Aorta (tissue), 5 donors: ENCODE results near the gene GUCA1A. TPM values are rescaled to one million over a fixed set of nuclear protein-coding genes. Genes with fewer than 3 reads are reported as not detected.
"Not testable (repeated sequence)": the region's sequence is repeated elsewhere in the genome, so short reads cannot be mapped to it uniquely, and the experiment has no call there.

Experiments used
- ATAC-seq: fragments of 200-7000 bp; cut with Tn5 transposase; one replicate; pipeline ENCODE4 v1.9.1; 2022; ENCODE audit warnings: moderate library complexity; ENCODE audit not compliant: low FRiP score
- DNase-seq, 2 donors: peaks; one replicate each; pipeline ENCODE4 v3.0.0-alpha.2; 2020
- H3K27ac ChIP-seq, 2 donors: one replicate each; pipeline ENCODE4 v1.5.1; 2013; ENCODE audit warnings: low read length in 2 of 2, mild to moderate bottlenecking in 2 of 2, moderate library complexity in 2 of 2, control low read depth in 1 of 2, inconsistent platforms in 1 of 2, low read depth in 1 of 2
- H3K27me3 ChIP-seq, 2 donors: one replicate each; pipeline ENCODE4 v1.6.1; 2013; ENCODE audit warnings: control low read depth in 1 of 2, low read length in 1 of 2, mild to moderate bottlenecking in 1 of 2, moderate library complexity in 1 of 2; ENCODE audit not compliant: insufficient read depth in 2 of 2, control insufficient read depth in 1 of 2
- H3K36me3 ChIP-seq, 2 donors: one replicate each; pipeline ENCODE4 v1.6.1; 2013; ENCODE audit warnings: control low read depth in 1 of 2, low read length in 1 of 2, mild to moderate bottlenecking in 1 of 2; ENCODE audit not compliant: insufficient read depth in 2 of 2, control insufficient read depth in 1 of 2
- H3K4me1 ChIP-seq, 2 donors: one replicate each; pipeline ENCODE4 v1.6.1; 2013; ENCODE audit warnings: low read length in 2 of 2, control low read depth in 1 of 2, mild to moderate bottlenecking in 1 of 2, moderate library complexity in 1 of 2; ENCODE audit not compliant: insufficient read depth in 2 of 2, control insufficient read depth in 1 of 2
- H3K4me3 ChIP-seq, 2 donors: one replicate each; pipeline ENCODE4 v1.5.1; 2013; ENCODE audit warnings: low read length in 2 of 2, control low read depth in 1 of 2, mild to moderate bottlenecking in 1 of 2
- H3K9me3 ChIP-seq: one replicate; pipeline ENCODE4 v1.6.1; 2013; ENCODE audit warnings: mild to moderate bottlenecking, low read length; ENCODE audit not compliant: control insufficient read depth
- WGBS, 2 donors: extraction: QIAGEN DNeasy Blood & Tissue Kit; methylation state at CpG; one replicate each; pipeline ENCODE4 v1.1.7; 2013; 5-methylcytosine and 5-hydroxymethylcytosine counted together
- intact Hi-C, 2 donors: fragments of 100-400 bp; cut with DNase I; formaldehyde crosslinking; loops; one replicate each; pipeline versions ENCODE4 v1.14.2 to v1.15.0; 2022
- polyA plus RNA-seq, 2 donors: library from polyadenylated mRNA; stranded (reverse); fragments of 200-250 nt; gene quantifications; one replicate each; pipeline ENCODE4 v1.2.3, GENCODE V29; 2013
- total RNA-seq, 2 donors: library from RNA; stranded (reverse); fragmentation: NEBNext Ultra II Directional; extraction: Animal tissue kit (Norgen Biotek cat#: 25700); gene quantifications; one replicate each; pipeline ENCODE4 v1.2.1, GENCODE V29; 2021
- donor health status: healthy with polysubstance abuse.
- donor health status: Bipolar disorder and iron deficiency.
- donor health status: DM: no; HTN: no; CAD: no.
- donor health status: DM: no; HTN: no; CAD: no.
- donor health status: DM: yes; HTN: yes; CAD: no.

Gene GUCA1A
- total and polyA plus RNA-seq, 4 donors: not detected

DNA sequence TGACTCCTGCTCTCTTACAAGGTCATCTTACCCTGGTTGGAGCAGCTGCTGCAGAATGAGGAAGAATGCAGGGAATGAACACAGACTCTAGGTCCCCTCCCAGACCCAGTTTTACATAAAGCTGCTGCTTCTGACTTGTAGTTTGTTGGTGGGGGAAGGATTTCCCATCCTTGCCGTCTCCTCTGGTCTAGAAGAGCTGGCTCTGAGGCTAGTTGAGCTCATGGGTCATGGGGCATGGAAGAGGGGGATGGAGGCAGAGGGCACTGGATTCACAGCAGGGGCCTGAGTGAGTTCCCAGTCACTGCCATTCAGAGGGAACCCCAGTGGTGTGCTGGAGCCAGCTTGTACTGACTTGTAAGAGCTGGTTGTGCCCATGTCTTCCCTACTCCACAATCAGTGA, 9.2 kb upstream of the GUCA1A start:
- ATAC-seq: no peak
- Histone ChIP-seq H3K27me3 (no peaks in the 10 kb centered on the region), H3K36me3 (no peaks in the 10 kb centered on the region), H3K4me3 (no peak overlapping the region), H3K4me1 (no peaks in the 10 kb centered on the region), H3K27ac (no peak overlapping the region), H3K9me3 (no peaks in the 10 kb centered on the region)
- intact Hi-C loops: no loop called here
- no peak for DNase-seq
- 22 to 47% methylated on average over 1 of the region's 1 CpG for WGBS, 2 donors

DNA sequence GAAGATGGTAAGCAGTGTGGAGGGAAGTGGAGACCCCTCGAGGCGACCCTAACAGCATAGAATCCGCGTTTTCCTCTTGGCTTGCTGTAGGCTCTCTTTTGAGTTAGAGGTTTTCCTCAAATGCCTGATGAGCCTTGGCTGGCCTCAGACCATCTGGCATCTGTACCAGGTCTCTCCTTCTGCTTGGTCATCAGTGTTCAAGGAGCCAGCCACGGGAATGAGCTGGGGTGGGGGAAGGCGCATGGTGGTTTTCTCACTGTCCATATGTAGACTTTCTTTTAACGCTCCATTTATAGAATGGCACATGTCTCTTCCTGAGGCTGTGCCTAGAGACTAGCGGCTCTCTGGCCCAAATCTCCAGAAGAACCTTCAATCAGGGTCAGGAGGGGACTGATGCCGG, 8.1 kb upstream of the GUCA1A start:
- intact Hi-C loops: no loop called here
- H3K9me3 ChIP-seq: no peaks in the 10 kb centered on the region
- 72 to 77% methylated on average over 9 of the region's 9 CpGs for WGBS, 2 donors

DNA sequence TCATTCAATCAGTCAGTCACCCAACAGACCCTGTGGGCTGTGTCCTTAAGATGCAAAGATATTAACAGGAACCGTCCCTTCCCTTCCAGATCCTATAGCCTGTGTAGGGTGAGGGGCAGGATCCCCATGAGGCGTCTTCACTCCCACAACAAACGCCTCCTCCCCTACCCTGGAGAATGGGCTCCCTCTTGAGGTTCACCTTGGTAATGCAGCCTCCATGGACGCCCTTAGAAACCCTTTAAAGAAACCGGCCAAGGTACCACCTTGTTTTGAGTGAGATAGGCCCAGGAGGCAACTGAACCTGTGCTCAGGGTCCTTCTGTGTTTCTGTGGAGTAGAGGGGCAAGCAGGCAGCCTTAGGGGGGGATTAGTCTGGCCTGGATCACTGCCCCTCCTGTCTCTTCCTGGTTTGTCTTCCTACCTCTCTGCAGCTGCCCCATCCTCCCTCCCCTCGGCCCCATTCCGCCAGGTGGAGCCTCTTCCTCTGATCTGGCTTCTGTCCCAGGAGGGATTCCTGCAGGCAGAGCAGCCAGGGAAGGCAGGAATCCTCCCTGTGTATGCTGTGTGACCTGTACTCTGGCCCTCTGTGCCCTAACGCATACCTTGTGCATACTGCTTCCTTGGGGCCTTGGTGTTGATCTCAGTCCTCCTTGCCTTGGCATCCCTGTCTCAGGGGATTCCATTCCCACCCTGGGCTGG, 6.6 kb upstream of the GUCA1A start:
- no peak overlapping the region for H3K4me3 ChIP-seq
- DNase-seq: peak in 1 of 2 donors; percentile 60
- no peaks in the 10 kb centered on the region for H3K4me1 ChIP-seq
- peak; percentile 82 for ATAC-seq
- H3K9me3 ChIP-seq: no peaks in the 10 kb centered on the region
- no peaks in the 10 kb centered on the region for H3K27me3 ChIP-seq
- intact Hi-C loops: loop anchor here (2.0 kb wide), 1 partner anchor 92 kb away; no protein-coding TSS in a partner anchor
- WGBS, 2 donors: 13 to 14% methylated on average over 8 of the region's 8 CpGs
- no peaks in the 10 kb centered on the region for H3K36me3 ChIP-seq
- H3K27ac ChIP-seq: no peak overlapping the region

More for the DNA sequence above, 8.1 kb upstream of the GUCA1A start:
- no peak for ATAC-seq
- no peak overlapping the region for H3K27ac ChIP-seq
- H3K4me3 ChIP-seq: no peak overlapping the region
- no peaks in the 10 kb centered on the region for H3K4me1 ChIP-seq
- H3K36me3 ChIP-seq: no peaks in the 10 kb centered on the region
- no peak for DNase-seq
- no peaks in the 10 kb centered on the region for H3K27me3 ChIP-seq

DNA sequence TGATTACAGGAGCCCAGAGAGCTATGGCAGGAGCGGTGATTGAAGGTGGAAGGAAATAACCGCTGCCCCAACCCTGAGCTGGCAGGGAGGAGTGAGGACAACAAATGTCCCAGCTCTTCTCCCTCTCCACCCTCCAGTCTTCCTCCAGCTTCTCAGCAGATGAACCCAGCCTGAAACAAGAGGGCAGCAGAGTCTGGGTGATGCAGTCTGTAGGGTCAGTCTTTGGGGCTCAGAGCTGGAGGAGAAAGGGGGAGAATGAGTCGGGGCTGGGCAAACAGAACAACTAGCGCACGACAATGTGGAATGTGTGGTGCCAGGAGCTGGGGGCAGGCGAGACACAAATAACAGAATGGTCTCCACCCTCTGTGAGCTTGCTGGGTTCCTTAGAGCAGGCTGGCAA, 4.5 kb upstream of the GUCA1A start:
- Histone ChIP-seq H3K9me3 (no peaks in the 10 kb centered on the region), H3K36me3 (no peaks in the 10 kb centered on the region), H3K27ac (no peak overlapping the region), H3K4me1 (no peaks in the 10 kb centered on the region), H3K27me3 (no peaks in the 10 kb centered on the region), H3K4me3 (no peak overlapping the region)
- 71 to 80% methylated on average over 6 of the region's 6 CpGs for WGBS, 2 donors
- DNase-seq: no peak
- intact Hi-C loops: no loop called here
- ATAC-seq: no peak

DNA sequence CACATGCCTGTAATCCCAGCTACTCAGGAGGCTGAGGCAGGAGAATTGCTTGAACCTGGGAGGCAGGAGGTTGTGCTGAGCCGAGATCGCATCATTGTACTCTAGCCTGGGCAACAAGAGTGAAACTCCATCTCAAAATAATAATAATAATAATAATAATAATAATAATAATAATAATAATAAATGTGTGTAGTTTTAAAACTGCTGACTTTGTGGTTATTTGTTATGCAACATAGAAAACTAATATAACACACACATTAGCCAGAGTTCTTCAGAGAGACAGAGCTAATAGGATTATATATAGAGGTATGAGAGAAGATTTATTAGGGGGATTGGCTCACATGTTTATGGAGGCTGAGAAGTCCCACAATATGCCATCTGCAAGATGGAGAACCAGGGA, 3.4 kb upstream of the GUCA1A start:
- H3K9me3 ChIP-seq, H3K27me3 ChIP-seq, H3K4me1 ChIP-seq, H3K36me3 ChIP-seq, intact Hi-C loops, DNase-seq, H3K4me3 ChIP-seq, H3K27ac ChIP-seq, ATAC-seq: not testable (repeated sequence)
- 46 to 100% methylated on average over 2 of the region's 2 CpGs for WGBS, 2 donors

DNA sequence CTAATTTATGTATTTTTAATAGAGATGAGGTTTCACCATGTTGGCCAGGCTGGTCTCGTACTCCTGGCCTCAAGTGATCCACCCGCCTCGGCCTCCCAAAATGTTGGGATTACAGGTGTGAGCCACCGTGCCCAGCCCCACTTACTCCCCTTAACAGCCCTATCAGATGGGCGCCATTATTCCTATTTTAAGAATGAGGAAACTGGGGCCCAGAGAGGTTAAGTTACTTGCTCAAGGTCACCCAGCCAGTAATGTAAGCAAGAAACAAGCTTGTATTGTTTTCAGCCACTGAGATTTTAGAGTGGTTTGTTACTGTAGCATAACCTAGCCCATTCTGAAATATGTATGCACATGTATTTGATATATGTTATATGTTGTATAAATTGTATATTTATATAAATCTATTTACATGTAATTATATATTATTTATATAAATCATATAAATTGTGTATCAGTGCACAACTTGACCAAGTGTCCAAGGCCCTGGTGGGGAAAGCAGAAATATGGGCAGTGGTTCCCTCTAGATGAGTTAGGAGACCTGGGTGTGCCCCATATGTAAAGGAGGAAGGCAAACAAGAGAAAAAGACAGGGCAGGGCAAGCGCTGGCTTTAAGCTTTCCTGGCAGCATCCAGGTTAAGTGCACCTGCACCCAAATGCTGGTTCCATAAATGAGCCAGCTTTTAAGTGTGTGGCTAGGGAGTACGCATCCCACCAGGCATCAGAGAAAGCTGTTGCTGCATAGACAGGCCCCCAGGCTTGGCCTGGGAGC, 1.2 kb upstream of the GUCA1A start:
- Histone ChIP-seq H3K4me3 (no peak overlapping the region), H3K36me3 (no peaks in the 10 kb centered on the region), H3K27ac (no peak overlapping the region), H3K27me3 (no peaks in the 10 kb centered on the region), H3K4me1 (no peaks in the 10 kb centered on the region), H3K9me3 (no peaks in the 10 kb centered on the region)
- intact Hi-C loops: no loop called here
- DNase-seq (no peak), ATAC-seq (no peak)
- 93 to 96% methylated on average over 7 of the region's 7 CpGs for WGBS, 2 donors

DNA sequence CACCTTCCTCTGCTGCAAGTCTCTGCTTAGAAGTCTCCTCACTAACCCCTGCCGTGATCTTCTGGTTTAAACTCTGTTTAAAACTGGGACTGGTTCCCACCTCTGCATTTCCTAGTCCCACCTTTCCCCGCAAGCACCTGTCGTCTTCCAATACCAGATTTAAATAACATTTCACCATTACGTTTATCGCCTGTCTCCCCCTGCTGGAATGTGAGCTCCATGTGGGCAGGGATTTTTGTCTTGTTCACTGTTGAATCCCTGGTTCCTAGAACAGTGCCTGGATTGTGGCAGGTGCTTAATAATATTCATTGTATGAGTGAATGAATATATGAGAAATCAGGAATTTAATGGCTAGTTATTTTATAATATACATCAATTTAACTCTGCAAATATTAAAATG, 2.7 kb downstream of the GUCA1A start:
- Histone ChIP-seq H3K4me1 (no peaks in the 10 kb centered on the region), H3K4me3 (no peak overlapping the region), H3K9me3 (no peaks in the 10 kb centered on the region), H3K27me3 (no peaks in the 10 kb centered on the region), H3K36me3 (no peaks in the 10 kb centered on the region), H3K27ac (no peak overlapping the region)
- no peak for DNase-seq
- WGBS, 2 donors: 72% methylated on average over 5 of the region's 5 CpGs
- ATAC-seq: no peak
- intact Hi-C loops: no loop called here

DNA sequence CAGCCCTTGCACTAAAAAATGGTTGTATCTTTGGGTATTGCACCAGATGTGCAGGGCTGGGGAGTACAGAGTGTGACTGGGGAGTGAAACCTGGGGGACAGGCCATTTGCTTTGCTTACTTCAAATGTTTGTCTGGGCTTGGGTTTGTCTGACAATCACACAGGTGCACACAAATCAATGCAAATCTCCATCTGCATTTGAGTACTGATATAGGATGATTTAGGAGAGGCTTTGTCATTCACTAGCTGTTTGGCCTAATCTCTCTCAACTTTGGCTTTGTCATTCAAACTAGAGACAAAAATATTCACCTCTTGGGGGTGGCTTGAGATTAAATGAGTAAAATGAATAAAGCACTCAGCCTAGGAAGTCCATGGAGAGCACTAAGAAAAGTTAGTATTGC, 3.8 kb downstream of the GUCA1A start:
- ATAC-seq (no peak), DNase-seq (peak in 1 of 2 donors; percentile 3)
- Histone ChIP-seq H3K27ac (no peak overlapping the region), H3K4me3 (no peak overlapping the region), H3K27me3 (no peaks in the 10 kb centered on the region), H3K4me1 (no peaks in the 10 kb centered on the region), H3K36me3 (no peaks in the 10 kb centered on the region), H3K9me3 (no peaks in the 10 kb centered on the region)
- intact Hi-C loops: no loop called here
